KOPT-K1 (cell line): ENCODE data around the gene IRF2BPL.

Experiments used
- H3K27ac ChIP-seq: fragments of 200-600 bp; sonication (generic); 2 replicates; pipeline ENCODE4 v1.5.1; 2016; ENCODE audit warnings: antibody characterized with exemption, mild to moderate bottlenecking, low read depth, low read length; ENCODE audit not compliant: poor library complexity, severe bottlenecking
- H3K36me3 ChIP-seq: fragments of 200-600 bp; sonication (generic); 2 replicates; pipeline ENCODE4 v1.5.1; 2017; ENCODE audit warnings: antibody characterized with exemption, mild to moderate bottlenecking, low read length, moderate library complexity; ENCODE audit not compliant: insufficient read depth
- H3K9me3 ChIP-seq: fragments of 200-600 bp; sonication (generic); 2 replicates; pipeline ENCODE4 v1.5.1; 2017; ENCODE audit warnings: antibody characterized with exemption, low read length, mild to moderate bottlenecking; ENCODE audit not compliant: insufficient read depth, poor library complexity, severe bottlenecking

Gene IRF2BPL

DNA sequence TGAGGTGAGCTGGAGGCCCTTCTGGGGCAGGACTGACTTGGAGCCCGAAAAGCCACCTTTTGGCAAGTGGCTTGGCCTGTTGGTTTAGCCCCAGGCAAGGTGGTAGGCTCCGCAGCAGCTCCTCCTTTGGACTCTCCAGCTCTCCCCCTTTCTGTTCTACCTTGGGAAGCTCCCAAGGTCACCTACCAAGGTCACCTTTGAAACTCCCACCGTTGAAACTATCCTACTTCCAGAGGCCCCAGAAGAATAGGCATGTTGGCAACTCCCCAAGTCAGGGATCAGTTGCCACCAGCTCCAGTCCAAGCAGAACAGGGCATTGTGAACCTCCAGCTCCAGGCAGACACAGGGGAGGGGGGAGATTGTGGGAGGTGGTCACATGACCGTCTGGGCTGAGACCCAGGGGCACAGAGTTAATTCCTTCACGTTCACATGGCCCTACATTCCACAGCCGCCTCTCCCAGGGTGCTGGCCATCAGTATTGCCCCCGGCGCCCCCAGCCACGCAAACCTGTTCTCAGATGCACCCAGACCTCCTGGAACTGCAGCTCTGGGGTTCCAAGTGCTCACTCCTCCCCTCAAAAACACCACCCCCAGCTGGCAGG, 14.4 kb downstream of the IRF2BPL start:
- Histone ChIP-seq H3K27ac (no peak overlapping the region), H3K9me3 (no peaks in the 10 kb centered on the region), H3K36me3 (no peaks in the 10 kb centered on the region)

GRCh38 chr14:77012193-77012765, 16.2 kb downstream of the IRF2BPL start:
- no peak overlapping the region for H3K27ac ChIP-seq
- no peaks in the 10 kb centered on the region for H3K9me3 ChIP-seq
- H3K36me3 ChIP-seq: no peaks in the 10 kb centered on the region

- Histone ChIP-seq H3K27ac (no peak overlapping the region), H3K36me3 (no peaks in the 10 kb centered on the region), H3K9me3 (no peaks in the 10 kb centered on the region)
These were observed 17.3 kb downstream of the IRF2BPL start for GRCh38 chr14:77011245-77011644.

DNA sequence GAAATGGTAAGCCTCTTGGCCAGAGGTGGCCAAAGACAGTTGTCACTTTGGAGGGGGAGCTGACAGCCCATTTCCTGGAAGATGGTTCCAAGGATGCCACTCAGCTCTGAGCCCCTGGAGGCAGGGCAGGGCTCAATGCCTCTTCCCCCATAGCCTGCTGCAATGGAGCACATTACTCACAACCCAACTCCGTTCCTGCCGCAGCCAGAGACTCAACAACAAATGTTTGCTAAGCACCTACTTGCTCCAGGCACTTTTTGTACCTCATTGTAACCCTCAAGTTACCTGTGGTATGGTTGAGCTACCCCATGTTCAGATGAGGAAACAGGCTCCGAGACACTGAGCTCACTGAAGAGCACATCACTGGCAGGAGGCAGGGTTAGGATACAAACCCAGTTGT, 19.5 kb downstream of the IRF2BPL start:
- Histone ChIP-seq H3K36me3 (no peaks in the 10 kb centered on the region), H3K27ac (no peak overlapping the region), H3K9me3 (no peaks in the 10 kb centered on the region)

GRCh38 chr14:77008541-77008940, 20.0 kb downstream of the IRF2BPL start:
- Histone ChIP-seq H3K36me3 (no peaks in the 10 kb centered on the region), H3K9me3 (no peaks in the 10 kb centered on the region), H3K27ac (no peak overlapping the region)

GRCh38 chr14:77007975-77008421, 20.5 kb downstream of the IRF2BPL start:
- no peaks in the 10 kb centered on the region for H3K9me3 ChIP-seq
- H3K27ac ChIP-seq: no peak overlapping the region
- no peaks in the 10 kb centered on the region for H3K36me3 ChIP-seq

DNA sequence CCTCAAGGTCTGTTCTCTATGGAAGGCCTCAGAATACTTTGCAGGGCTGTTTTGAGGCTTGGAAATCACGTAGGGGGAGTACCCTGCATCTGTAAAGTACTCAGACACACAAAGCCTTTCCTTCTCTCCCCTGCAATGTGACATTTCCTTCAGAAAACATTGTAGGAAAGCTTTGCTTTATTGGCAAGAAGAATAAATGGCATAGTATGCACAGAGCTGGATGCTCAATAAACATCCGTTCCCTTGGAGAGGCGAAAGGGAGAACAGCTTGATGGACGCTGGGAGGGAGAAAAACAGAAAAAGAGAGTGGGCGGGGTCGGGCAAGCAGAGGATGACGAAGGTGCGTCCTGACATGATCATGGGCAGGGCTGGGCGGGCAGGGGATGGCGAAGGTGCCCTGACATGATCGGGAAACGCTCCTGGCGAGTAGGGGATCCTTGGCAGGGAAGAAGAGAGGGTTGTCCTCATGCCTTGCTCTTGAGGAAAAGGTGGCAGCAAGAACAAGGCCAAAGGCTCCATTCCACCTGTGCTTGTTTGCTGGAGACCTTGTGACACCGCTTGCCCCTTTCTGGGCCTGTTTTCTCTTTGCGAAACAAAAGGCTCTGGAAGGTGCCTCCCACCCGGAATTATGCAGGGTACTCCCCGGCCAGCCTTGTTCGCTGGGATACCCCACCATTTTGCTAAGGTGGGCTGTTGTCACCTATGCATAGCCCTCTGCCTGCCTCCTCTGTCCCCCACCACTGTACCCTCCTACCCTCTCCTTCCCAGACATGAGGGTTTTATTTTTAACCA, 21.1 kb downstream of the IRF2BPL start:
- Histone ChIP-seq H3K36me3 (no peaks in the 10 kb centered on the region), H3K27ac (no peak overlapping the region), H3K9me3 (no peaks in the 10 kb centered on the region)

DNA sequence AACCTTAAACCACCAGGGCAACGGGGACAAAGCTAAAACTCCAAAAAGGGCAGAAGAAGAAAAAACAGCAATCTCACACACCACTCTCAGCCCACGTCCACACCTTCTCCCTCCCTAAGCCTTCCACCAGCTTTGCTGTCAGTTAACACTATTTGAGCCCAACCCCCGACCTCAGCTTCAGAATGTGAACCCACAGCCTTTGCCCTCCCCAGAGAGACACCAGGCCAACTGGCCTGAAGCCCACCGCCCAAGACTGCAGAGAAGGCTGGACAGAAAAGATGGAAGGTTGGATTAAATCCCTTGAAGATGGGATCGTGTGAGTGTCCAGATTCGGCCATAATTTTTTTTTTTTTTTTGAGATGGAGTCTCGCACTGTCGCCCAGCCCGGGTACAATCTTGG, 22.4 kb downstream of the IRF2BPL start:
- no peaks in the 10 kb centered on the region for H3K9me3 ChIP-seq
- H3K27ac ChIP-seq: no peak overlapping the region
- no peaks in the 10 kb centered on the region for H3K36me3 ChIP-seq

DNA sequence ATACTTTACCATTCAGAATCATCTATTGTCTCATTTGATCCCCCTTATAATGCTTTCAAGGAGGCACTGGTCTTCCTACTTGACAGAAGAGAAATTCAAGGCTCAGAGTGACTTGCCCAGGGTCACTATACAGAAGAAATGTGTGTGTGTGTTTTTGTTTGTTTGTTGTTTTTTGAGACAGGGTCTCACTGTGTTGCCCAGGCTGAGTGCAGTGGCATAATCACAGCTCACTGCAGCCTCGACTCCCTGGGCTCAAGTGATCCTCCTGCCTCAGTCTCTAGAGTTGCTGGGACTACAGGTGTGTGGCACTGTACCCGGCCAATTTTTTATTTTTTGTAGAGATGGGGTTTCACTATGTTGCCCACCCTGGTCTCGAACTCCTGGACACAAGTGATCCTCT, 22.9 kb downstream of the IRF2BPL start:
- Histone ChIP-seq H3K27ac (no peak overlapping the region), H3K36me3 (no peaks in the 10 kb centered on the region), H3K9me3 (no peaks in the 10 kb centered on the region)

GRCh38 chr14:77004711-77005460, 23.6 kb downstream of the IRF2BPL start:
- Histone ChIP-seq H3K36me3 (no peaks in the 10 kb centered on the region), H3K27ac (no peak overlapping the region), H3K9me3 (no peaks in the 10 kb centered on the region)

DNA sequence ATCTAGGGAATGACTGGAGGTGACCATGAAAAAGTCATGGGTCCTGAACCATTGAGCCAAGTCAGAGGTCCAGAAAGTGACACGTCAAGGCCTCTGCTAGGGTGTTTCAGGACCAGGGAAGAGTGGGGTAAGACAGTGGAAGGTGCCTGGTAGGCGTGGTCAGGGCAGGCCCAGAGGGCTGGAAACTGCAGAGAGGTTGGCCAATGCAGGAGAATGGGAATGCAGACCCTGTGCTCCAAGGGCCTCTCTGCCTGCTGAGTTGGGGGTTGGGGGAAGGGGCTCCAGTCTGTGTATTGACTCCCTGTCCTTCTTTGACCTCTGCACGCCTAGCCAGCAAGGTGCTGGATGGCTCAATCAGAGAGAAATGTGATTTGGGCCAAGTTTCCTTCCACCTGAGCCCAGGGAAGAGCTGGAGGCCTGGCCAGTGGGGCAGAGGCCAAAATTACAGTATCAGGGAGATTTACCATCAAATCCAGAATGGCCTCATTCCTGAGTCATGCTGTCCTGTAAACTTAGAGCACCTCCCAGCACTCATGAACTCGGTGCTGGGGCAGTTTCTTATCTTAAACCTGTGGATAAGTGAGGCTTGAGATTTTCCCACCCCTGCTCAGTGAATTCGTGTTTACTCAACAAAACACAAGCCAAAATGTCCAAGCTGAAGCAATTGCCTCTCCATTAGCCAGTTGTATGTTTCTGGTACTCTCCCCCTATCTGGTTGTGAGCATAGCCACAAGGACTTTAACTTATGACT, 24.4 kb downstream of the IRF2BPL start:
- no peak overlapping the region for H3K27ac ChIP-seq
- no peaks in the 10 kb centered on the region for H3K9me3 ChIP-seq
- no peaks in the 10 kb centered on the region for H3K36me3 ChIP-seq

- H3K9me3 ChIP-seq: no peaks in the 10 kb centered on the region
- H3K27ac ChIP-seq: no peak overlapping the region
- H3K36me3 ChIP-seq: no peaks in the 10 kb centered on the region
These were observed 25.6 kb downstream of the IRF2BPL start for GRCh38 chr14:77002889-77003288.

GRCh38 chr14:77002335-77002734, 26.2 kb downstream of the IRF2BPL start:
- H3K36me3 ChIP-seq: no peaks in the 10 kb centered on the region
- H3K27ac ChIP-seq: no peak overlapping the region
- no peaks in the 10 kb centered on the region for H3K9me3 ChIP-seq

- Histone ChIP-seq H3K9me3 (no peaks in the 10 kb centered on the region), H3K27ac (peak overlapping the region; percentile 77), H3K36me3 (no peaks in the 10 kb centered on the region)
These were observed 27.9 kb downstream of the IRF2BPL start for GRCh38 chr14:77000340-77001270.
